GM10266 (cell line): ENCODE results near the gene TREM2.

Source experiments
- DNase-seq: peaks from one replicate; pipeline ENCODE4 v3.0.0; 2012; ENCODE audit errors: extremely low spot score
- TF ChIP-seq, protein P1 (sequence below): IDR thresholded peaks from 2 replicates; pipeline ENCODE4 v1.5.1; 2012; ENCODE audit warnings: mild to moderate bottlenecking, low read depth; ENCODE audit not compliant: control insufficient read depth, insufficient read depth; ENCODE audit errors: missing control alignments

Gene TREM2

GRCh38 chr6:41161380-41161779 lies 1.5 kb downstream of the TREM2 start:
- no peak for DNase-seq
- TF ChIP-seq, protein P1, sequence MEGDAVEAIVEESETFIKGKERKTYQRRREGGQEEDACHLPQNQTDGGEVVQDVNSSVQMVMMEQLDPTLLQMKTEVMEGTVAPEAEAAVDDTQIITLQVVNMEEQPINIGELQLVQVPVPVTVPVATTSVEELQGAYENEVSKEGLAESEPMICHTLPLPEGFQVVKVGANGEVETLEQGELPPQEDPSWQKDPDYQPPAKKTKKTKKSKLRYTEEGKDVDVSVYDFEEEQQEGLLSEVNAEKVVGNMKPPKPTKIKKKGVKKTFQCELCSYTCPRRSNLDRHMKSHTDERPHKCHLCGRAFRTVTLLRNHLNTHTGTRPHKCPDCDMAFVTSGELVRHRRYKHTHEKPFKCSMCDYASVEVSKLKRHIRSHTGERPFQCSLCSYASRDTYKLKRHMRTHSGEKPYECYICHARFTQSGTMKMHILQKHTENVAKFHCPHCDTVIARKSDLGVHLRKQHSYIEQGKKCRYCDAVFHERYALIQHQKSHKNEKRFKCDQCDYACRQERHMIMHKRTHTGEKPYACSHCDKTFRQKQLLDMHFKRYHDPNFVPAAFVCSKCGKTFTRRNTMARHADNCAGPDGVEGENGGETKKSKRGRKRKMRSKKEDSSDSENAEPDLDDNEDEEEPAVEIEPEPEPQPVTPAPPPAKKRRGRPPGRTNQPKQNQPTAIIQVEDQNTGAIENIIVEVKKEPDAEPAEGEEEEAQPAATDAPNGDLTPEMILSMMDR, result no peak

- TF ChIP-seq, protein P1, result no peak
- no peak for DNase-seq
Measured at GRCh38 chr6:41160933-41161332, 2.0 kb downstream of the TREM2 start.

DNA sequence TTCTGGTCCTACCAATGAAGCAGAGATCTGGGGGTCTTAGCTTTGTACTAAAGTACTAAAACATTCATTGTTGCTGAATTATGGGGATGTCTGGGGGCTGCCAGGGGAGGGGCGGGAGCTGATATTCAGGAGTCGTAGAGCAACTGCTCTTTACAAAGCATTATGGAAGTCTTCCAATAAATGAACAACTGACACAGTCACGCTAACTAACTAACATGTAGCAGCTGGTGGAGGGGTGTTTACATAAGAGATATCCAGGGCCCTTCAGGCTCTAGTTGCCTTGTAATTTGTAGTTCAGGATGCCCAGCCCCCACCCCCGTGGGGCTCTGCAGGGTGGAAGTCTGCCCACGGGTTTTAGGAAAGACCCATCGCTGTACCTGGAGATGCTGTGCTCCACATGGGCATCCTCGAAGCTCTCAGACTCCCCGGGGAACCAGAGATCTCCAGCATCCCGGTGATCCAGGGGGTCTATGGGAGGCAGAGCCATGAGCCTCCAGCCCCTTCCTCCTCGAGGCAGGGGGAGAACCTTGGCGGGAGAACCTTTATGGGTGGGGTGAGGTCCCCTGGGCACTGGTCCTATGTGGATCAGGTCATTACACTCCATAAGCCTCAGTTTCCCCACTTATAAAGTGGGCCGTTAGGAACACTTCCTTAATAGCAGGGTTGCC lies 3.4 kb downstream of the TREM2 start:
- TF ChIP-seq, protein P1, result no peak
- no peak for DNase-seq

GRCh38 chr6:41157323-41157722 lies 5.6 kb downstream of the TREM2 start:
- DNase-seq, result no peak
- TF ChIP-seq, protein P1, result no peak

DNA sequence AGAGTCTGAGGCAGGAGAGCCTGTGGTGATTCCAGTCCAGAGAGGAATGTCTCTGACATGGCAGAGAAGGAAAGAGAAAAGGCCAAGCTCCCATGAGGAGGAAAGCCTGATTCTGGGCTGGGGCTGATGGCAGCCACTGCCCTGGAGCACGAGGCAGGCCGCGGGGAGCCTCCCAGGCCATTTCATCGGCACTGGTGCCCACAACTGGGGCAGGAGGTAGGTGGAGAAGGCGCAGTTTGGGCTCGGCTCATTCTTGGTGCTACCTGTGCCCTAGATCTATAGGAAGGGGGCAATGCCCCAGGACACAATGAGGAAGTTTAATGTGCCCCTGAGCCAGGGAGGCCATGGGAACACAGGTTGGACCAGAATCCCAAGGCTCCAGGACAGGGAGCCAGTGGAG lies 6.1 kb downstream of the TREM2 start:
- no peak for DNase-seq
- TF ChIP-seq, protein P1, result no peak

- TF ChIP-seq, protein P1, result no peak
Measured at GRCh38 chr6:41156001-41156400, 6.9 kb downstream of the TREM2 start.

GRCh38 chr6:41155132-41155805 lies 7.6 kb downstream of the TREM2 start:
- no peak for DNase-seq
- TF ChIP-seq, protein P1, result no peak

More at GRCh38 chr6:41156001-41156400, 6.9 kb downstream of the TREM2 start:
- DNase-seq, result no peak
